ENCODE measurements around the gene UPK3BL2.
"Not testable (repeated sequence)": the region's sequence is repeated elsewhere in the genome, so short reads cannot be mapped to it uniquely, and the experiment has no call there.

GRCh38 chr7:102544372-102544771 is 876 bp upstream of the UPK3BL2 start:
- not testable (repeated sequence) for TF ChIP-seq POLR2AphosphoS5 (IDR thresholded peaks at IDR 0.05); CTCF (IDR thresholded peaks at IDR 0.05 in 8 of 11, conservative IDR thresholded peaks at IDR 0.05 in 3 of 11); POLR2A (IDR thresholded peaks at IDR 0.05)

Measured in spleen (tissue), 7 donors.